AG09309 (cell line): Measurements from ENCODE around the gene MT1B.

ENCODE experiments used
- DNase-seq: peaks from one replicate; pipeline ENCODE4 v3.0.0-alpha.2; 2010; ENCODE audit warnings: low read depth
- H3K4me3 ChIP-seq: 2 replicates; pipeline ENCODE4 v1.5.1; 2011; ENCODE audit warnings: mild to moderate bottlenecking, low read depth, low read length, moderate library complexity; ENCODE audit not compliant: control insufficient read depth
- TF ChIP-seq, protein P1 (sequence below): IDR thresholded peaks from 2 replicates; pipeline ENCODE4 v1.5.1; 2011; ENCODE audit warnings: mild to moderate bottlenecking, low read depth, low read length, inconsistent platforms; ENCODE audit not compliant: insufficient read depth, control insufficient read depth; ENCODE audit errors: missing control alignments

The MT1B gene

DNA sequence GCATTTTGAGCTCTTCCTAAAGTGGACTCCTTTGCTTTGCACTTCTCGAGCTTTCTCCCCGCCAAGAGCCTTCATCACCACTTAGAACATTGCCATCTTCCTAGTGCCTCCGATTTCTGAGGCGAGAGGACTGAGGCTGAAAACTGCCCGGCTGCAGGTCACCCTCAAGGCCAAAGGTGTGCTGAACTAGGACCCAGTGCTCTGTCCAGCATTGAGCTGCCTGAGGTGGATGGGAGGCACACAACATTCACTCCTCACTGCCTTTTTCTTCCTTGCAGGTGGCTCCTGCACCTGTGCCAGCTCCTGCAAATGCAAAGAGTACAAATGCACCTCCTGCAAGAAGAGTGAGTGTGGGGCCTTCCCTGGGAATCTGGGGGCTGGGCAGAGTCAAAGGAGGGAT, 7.9 kb upstream of the MT1B start:
- no peak overlapping the region for H3K4me3 ChIP-seq
- TF ChIP-seq, protein P1, sequence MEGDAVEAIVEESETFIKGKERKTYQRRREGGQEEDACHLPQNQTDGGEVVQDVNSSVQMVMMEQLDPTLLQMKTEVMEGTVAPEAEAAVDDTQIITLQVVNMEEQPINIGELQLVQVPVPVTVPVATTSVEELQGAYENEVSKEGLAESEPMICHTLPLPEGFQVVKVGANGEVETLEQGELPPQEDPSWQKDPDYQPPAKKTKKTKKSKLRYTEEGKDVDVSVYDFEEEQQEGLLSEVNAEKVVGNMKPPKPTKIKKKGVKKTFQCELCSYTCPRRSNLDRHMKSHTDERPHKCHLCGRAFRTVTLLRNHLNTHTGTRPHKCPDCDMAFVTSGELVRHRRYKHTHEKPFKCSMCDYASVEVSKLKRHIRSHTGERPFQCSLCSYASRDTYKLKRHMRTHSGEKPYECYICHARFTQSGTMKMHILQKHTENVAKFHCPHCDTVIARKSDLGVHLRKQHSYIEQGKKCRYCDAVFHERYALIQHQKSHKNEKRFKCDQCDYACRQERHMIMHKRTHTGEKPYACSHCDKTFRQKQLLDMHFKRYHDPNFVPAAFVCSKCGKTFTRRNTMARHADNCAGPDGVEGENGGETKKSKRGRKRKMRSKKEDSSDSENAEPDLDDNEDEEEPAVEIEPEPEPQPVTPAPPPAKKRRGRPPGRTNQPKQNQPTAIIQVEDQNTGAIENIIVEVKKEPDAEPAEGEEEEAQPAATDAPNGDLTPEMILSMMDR, result no peak
- DNase-seq, result no peak

DNA sequence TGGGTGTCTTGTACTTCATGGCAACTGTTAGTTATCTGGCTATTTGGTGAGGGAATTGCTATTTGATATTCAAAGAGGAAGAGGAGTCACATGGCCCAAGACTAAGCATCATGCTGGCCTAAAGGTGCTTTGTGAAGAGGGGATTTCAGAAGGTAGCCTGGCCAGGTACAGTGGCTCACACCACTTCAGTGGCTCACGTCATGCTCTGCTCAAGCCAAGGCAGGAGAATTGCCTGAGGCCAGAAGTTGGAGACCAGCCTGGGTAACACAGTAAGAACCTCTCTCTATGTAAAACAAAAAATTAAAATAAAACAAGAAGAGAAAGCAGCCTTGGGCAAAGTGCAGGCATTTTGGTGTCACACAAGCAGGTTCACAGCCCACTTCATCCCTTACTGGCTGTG, 6.4 kb upstream of the MT1B start:
- no peak overlapping the region for H3K4me3 ChIP-seq
- no peak for DNase-seq
- TF ChIP-seq, protein P1, result no peak

DNA sequence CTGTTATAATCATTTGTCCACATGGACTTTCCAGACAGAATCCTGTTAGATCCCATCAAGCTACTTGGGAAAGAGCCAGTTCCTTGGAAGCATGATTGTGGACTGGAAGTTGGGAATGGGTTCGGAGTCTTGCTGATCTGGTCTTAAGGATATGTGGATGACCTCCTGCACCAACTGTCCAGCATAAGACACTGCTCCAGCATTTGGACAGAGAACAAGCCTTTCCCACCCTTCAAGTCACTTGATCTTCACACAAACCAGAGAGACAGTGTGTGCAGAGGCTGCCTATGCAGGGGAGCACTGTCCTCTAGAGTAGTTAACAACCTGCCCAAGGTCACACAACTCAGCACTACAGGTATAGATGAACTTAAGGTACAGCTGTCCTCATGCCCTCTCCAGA, 5.8 kb upstream of the MT1B start:
- no peak for DNase-seq
- TF ChIP-seq, protein P1, result no peak
- no peak overlapping the region for H3K4me3 ChIP-seq

DNA sequence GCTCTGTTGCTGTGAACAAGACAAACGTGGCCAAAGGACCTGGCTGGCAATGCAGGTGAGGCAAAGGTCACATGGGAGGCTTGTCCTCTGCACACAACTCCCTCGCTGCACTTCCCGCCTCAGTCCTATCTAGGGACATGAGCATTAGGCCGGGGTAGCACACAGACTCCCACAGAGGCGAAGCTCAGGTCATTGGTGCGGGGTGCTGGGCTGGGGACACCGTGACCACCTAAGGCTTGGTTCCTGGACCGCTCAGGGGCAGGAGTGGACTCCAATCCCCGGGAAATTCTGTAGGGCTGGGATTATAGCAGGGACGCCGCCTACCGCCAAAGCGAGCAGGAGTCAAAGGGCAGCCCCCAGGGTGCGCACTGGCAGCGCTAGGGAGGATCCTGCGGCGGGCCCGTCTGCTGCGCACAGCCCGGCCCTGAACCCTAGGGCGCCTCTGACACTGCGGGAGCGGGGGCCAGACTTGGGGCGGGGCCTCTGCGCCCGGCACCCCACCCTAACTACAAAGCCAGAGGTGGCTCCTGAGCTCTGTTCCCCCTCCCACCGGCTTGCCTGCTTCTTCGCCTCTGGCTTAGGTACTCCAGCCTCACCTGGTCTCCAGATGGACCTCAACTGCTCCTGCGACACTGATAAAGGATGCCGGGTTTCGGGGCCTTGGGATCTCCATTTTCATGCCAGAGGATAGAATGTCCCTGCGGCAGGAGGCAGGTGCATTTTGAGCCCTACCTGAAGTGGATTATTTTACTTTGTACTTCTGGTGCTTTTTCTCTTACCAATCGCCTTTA, 3.9 kb upstream of the MT1B start:
- no peak for DNase-seq
- H3K4me3 ChIP-seq, result no peak overlapping the region
- TF ChIP-seq, protein P1, result no peak

DNA sequence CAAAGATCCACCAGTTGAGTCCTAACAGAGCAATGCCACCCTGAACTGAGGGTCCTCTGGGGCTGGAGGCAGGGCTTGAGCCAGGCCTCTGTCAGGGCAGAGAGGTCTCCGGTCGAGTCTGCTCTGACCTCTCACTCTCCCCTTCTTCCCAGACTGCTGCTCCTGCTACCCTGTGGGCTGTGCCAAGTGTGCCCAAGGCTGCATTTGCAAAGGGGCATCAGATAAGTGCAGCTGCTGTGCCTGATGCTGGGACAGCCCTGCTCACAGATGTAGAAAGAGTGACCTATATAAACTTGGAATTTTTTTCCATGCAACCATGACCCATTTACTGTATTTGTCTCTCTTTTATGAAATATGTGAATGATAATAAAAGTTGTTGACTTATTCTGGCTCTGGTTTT, 2.4 kb upstream of the MT1B start:
- no peak overlapping the region for H3K4me3 ChIP-seq
- TF ChIP-seq, protein P1, result no peak
- no peak for DNase-seq

DNA sequence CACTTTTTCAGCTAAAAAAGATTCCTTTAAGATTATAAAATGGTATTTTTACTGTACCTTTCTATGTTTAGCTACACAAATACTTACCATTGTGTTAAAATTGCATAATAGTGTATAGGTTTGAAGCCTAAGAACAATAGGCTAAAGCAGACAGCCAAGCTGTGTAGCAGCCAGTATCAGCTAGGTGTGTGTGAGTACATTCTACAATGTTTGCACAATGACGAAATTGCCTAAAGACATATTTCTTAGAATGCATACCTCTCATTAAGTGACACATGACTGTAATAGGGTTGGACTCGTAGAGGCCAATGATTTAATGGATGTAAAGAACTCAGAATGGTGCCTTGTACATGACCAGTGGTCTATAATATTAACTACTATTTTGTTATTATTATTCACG, 1.9 kb upstream of the MT1B start:
- no peak overlapping the region for H3K4me3 ChIP-seq
- TF ChIP-seq, protein P1, result no peak
- no peak for DNase-seq
